Colonic mucosa (tissue), 4 donors: ENCODE results near the gene MTUS2. TPM values are rescaled to one million over a fixed set of nuclear protein-coding genes. Genes with fewer than 3 reads are reported as not detected.

Experiments used
- DNase-seq: peaks from one replicate; pipeline ENCODE4 v3.0.0-alpha.2; 2020
- H3K27ac ChIP-seq: fragments of 200-600 bp; one replicate; pipeline ENCODE4 v1.8.0; 2021
- H3K27me3 ChIP-seq: fragments of 200-600 bp; one replicate; pipeline ENCODE4 v1.8.0; 2021
- H3K36me3 ChIP-seq: fragments of 200-600 bp; one replicate; pipeline ENCODE4 v1.8.0; 2021
- H3K4me1 ChIP-seq: fragments of 200-600 bp; one replicate; pipeline ENCODE4 v1.8.0; 2021; ENCODE audit warnings: mild to moderate bottlenecking
- H3K4me3 ChIP-seq: fragments of 200-600 bp; one replicate; pipeline ENCODE4 v1.8.0; 2021
- H3K9ac ChIP-seq, 2 donors: one replicate each; pipeline ENCODE4 v1.7.0; 2013; ENCODE audit warnings: control low read depth in 2 of 2, low read depth in 2 of 2, low read length in 2 of 2
- H3K9me3 ChIP-seq: fragments of 200-600 bp; one replicate; pipeline ENCODE4 v1.8.0; 2021
- CTCF ChIP-seq: fragments of 200-600 bp; IDR thresholded peaks from one replicate; pipeline ENCODE4 v1.8.0; 2022; ENCODE audit warnings: antibody characterized with exemption, mild to moderate bottlenecking
- intact Hi-C: fragments of 100-400 bp; cut with DNase I; formaldehyde crosslinking; loops from one replicate; pipeline ENCODE4 v1.14.1; 2022
- total RNA-seq, 2 donors: library from RNA; stranded (reverse); fragmentation: NEBNext Ultra II Directional in 1 of 2; extraction: Animal tissue kit (Norgen Biotek cat#: 25700) in 1 of 2; gene quantifications; one replicate each; pipeline ENCODE4 v1.2.1, GENCODE V29; 2021
- donor health status: healthy.
- donor health status: DM: no; HTN: no; CAD: no.
- donor health status: DM: no; HTN: no; CAD: no.

Gene MTUS2
- total RNA-seq, 2 donors from 2014 or later: 0.11 to 0.40 TPM

DNA sequence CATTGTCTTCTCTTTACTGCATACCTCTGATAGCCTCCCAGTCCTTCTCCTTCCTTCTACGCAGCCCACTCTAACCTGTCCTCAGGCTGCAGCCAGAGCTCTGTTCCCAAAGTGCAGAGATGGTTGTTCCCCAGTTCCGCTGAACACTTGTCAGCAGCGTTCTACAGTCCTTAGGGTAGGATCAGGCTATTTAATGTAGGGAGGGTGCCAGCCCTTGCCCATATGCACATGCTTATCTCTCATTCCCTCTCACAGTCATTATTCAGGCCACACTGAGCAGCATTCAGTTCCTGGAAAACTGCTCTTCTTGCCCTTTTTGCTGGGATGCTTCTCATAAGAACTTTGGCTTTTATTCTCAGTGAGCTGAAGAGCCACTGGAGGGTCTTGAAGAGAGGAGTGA, 180.7 kb downstream of the MTUS2 start:
- no peak overlapping the region for H3K9ac ChIP-seq
- no peak overlapping the region for H3K4me3 ChIP-seq
- TF ChIP-seq CTCF: no peak
- intact Hi-C loops: no loop called here
- no peaks in the 10 kb centered on the region for H3K36me3 ChIP-seq
- H3K4me1 ChIP-seq: no peaks in the 10 kb centered on the region
- no peaks in the 10 kb centered on the region for H3K27me3 ChIP-seq
- no peak overlapping the region for H3K27ac ChIP-seq
- H3K9me3 ChIP-seq: no peaks in the 10 kb centered on the region
- DNase-seq: no peak

DNA sequence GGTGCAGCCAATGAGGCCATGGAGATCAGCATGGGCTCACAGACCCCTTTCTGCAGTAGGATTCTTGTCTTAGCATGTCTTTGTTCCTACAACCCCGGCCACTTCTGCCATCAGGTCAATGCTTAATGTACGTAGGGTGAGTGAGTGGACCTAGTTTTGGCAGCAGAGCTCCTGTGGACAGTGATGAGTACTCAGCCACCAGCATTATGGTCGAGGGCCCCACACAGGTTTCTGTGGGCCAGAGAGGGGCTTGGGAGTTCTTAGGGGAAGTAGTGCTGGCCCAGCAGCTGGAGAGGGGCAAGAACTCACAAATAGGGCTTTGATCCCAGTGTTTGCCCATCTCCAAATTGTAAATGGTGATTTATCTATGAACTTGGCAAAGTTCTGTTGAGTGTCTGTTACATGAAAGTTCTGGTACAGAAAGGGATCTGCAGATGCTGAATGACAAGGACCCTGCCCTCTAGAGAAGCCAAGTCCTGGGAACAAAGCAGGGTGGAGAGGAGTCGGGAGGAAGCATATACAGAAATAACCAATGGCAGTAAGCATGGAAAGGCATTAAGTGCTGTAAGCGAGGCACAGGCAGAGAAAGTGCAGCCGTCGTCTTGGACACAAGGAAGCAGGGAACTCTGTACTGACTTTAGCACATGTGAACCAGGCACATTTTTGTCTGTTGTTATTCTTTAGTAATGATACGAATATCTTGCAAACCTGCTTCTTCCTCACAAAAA, 185.1 kb downstream of the MTUS2 start:
- intact Hi-C loops: no loop called here
- no peak overlapping the region for H3K4me3 ChIP-seq
- H3K36me3 ChIP-seq: no peaks in the 10 kb centered on the region
- TF ChIP-seq CTCF: no peak
- no peak overlapping the region for H3K9ac ChIP-seq
- DNase-seq: no peak
- no peaks in the 10 kb centered on the region for H3K27me3 ChIP-seq
- no peaks in the 10 kb centered on the region for H3K9me3 ChIP-seq
- no peaks in the 10 kb centered on the region for H3K4me1 ChIP-seq
- H3K27ac ChIP-seq: no peak overlapping the region

- Histone ChIP-seq H3K4me3 (no peak overlapping the region), H3K27ac (no peak overlapping the region), H3K36me3 (no peaks in the 10 kb centered on the region), H3K9ac (no peak overlapping the region), H3K9me3 (no peaks in the 10 kb centered on the region), H3K4me1 (no peaks in the 10 kb centered on the region), H3K27me3 (no peaks in the 10 kb centered on the region)
- no peak for DNase-seq
- intact Hi-C loops: no loop called here
- TF ChIP-seq CTCF: no peak
Measured at GRCh38 chr13:29005763-29006120, 185.6 kb downstream of the MTUS2 start.

GRCh38 chr13:29006359-29006850, 186.3 kb downstream of the MTUS2 start:
- intact Hi-C loops: no loop called here
- no peak for TF ChIP-seq CTCF
- H3K9me3 ChIP-seq: no peaks in the 10 kb centered on the region
- H3K27me3 ChIP-seq: no peaks in the 10 kb centered on the region
- no peaks in the 10 kb centered on the region for H3K4me1 ChIP-seq
- no peak overlapping the region for H3K9ac ChIP-seq
- no peaks in the 10 kb centered on the region for H3K36me3 ChIP-seq
- no peak for DNase-seq
- no peak overlapping the region for H3K27ac ChIP-seq
- no peak overlapping the region for H3K4me3 ChIP-seq

GRCh38 chr13:29008296-29008695, 188.2 kb downstream of the MTUS2 start:
- TF ChIP-seq CTCF: no peak
- no peak for DNase-seq
- H3K4me3 ChIP-seq: no peak overlapping the region
- no peaks in the 10 kb centered on the region for H3K27me3 ChIP-seq
- intact Hi-C loops: no loop called here
- H3K4me1 ChIP-seq: no peaks in the 10 kb centered on the region
- no peaks in the 10 kb centered on the region for H3K36me3 ChIP-seq
- H3K9ac ChIP-seq: no peak overlapping the region
- no peak overlapping the region for H3K27ac ChIP-seq
- H3K9me3 ChIP-seq: no peaks in the 10 kb centered on the region
